Cerebellar nuclear complex (tissue), 1 donor: ENCODE measurements around the gene PRELID3B.

Experiments
- DNase-seq, 2 experiments: peaks; one replicate each; lab custom pipeline; 2025; lab: John Stamatoyannopoulos, UW

The PRELID3B gene

GRCh38 chr20:59042151-59042795 is at the start of gene PRELID3B:
PRELID3B (minus strand) TSS chr20:59042786; CDS start chr20:59042730, 56 bp downstream.
- no peak for DNase-seq

- DNase-seq = peak; percentile 17 to 55
These were observed 45.3 kb upstream of the PRELID3B start for GRCh38 chr20:59087829-59088433.

- DNase-seq = no peak
These were observed 44.3 kb upstream of the PRELID3B start for GRCh38 chr20:59086923-59087322.

- no peak for DNase-seq
These were observed 41.7 kb upstream of the PRELID3B start for GRCh38 chr20:59084041-59084850.

GRCh38 chr20:59082981-59083380 is 40.4 kb upstream of the PRELID3B start:
- no peak for DNase-seq

GRCh38 chr20:59082077-59082740 is 39.6 kb upstream of the PRELID3B start:
- DNase-seq = no peak

- no peak for DNase-seq
These were observed 38.5 kb upstream of the PRELID3B start for GRCh38 chr20:59081036-59081435.

GRCh38 chr20:59078231-59078630 is 35.6 kb upstream of the PRELID3B start:
- DNase-seq = no peak

- no peak for DNase-seq
These were observed 35.1 kb upstream of the PRELID3B start for GRCh38 chr20:59077705-59078104.

- no peak for DNase-seq
These were observed 33.4 kb upstream of the PRELID3B start for GRCh38 chr20:59075934-59076508.

- no peak for DNase-seq
These were observed 31.9 kb upstream of the PRELID3B start for GRCh38 chr20:59074456-59074855.

GRCh38 chr20:59073582-59073981 is 31.0 kb upstream of the PRELID3B start:
- DNase-seq = no peak

- DNase-seq = no peak
These were observed 28.6 kb upstream of the PRELID3B start for GRCh38 chr20:59071216-59071615.

GRCh38 chr20:59069026-59069425 is 26.4 kb upstream of the PRELID3B start:
- DNase-seq = no peak

GRCh38 chr20:59068534-59068933 is 25.9 kb upstream of the PRELID3B start:
- DNase-seq = no peak

- DNase-seq = no peak
These were observed 21.7 kb upstream of the PRELID3B start for GRCh38 chr20:59064214-59064722.

GRCh38 chr20:59063358-59064213 is 21.0 kb upstream of the PRELID3B start:
- DNase-seq = no peak

GRCh38 chr20:59062081-59062480 is 19.5 kb upstream of the PRELID3B start:
- no peak for DNase-seq

- no peak for DNase-seq
These were observed 12.7 kb upstream of the PRELID3B start for GRCh38 chr20:59055302-59055701.

GRCh38 chr20:59051666-59052185 is 9.1 kb upstream of the PRELID3B start:
- DNase-seq = no peak

- no peak for DNase-seq
These were observed 7.9 kb upstream of the PRELID3B start for GRCh38 chr20:59050437-59050836.
